Keratinocyte (primary cell): ENCODE data around the gene ANGPTL8.

Experiments used
- CTCF ChIP-seq, 3 experiments: IDR thresholded peaks in 1 of 3; conservative IDR thresholded peaks in 1 of 3; optimal IDR thresholded peaks in 1 of 3; 2 replicates in 2 of 3; 3 replicates in 1 of 3; pipeline versions ENCODE3 to v1.5.1; 2011; ENCODE audit warnings: low read length in 3 of 3, mild to moderate bottlenecking in 3 of 3, moderate library complexity in 2 of 3, control low read depth in 1 of 3, inconsistent platforms in 1 of 3; ENCODE audit not compliant: insufficient read depth in 2 of 3; ENCODE audit errors: extremely low read depth in 1 of 3
- EZH2 ChIP-seq: IDR thresholded peaks from one replicate; pipeline ENCODE4 v1.6.1; 2012; ENCODE audit warnings: inconsistent platforms, mild to moderate bottlenecking, low read length, moderate library complexity

GRCh38 chr19:11291415-11291814, 52.0 kb downstream of the ANGPTL8 start:
- TF ChIP-seq CTCF (optimal IDR thresholded peaks at IDR 0.05 in 1 of 3, IDR thresholded peaks at IDR 0.05 in 1 of 3, conservative IDR thresholded peaks at IDR 0.05 in 1 of 3; ENCODE audit: extremely low read depth in 1 of 3, insufficient read depth in 2 of 3, low read length in 3 of 3) = no peak
- TF ChIP-seq EZH2 = no peak
